K562 (cell line): Measurements from ENCODE around the gene PPP1CA. TPM values are rescaled to one million over a fixed set of nuclear protein-coding genes. Genes with fewer than 3 reads are reported as not detected.

Experiments used
- IRF9 ChIP-seq: fragments of 450-650 bp; IDR thresholded peaks from 2 replicates; pipeline ENCODE4 v1.6.1; 2016; ENCODE audit warnings: missing biosample characterization, missing genetic modification characterization
- MLX ChIP-seq, 2 experiments: fragments of 450-650 bp in 1 of 2; sonication (generic) in 1 of 2; formaldehyde crosslinking; conservative IDR thresholded peaks; 2 replicates each; pipeline versions ENCODE4 v1.4.0 to v1.8.1; 2020 to 2022; ENCODE audit warnings: mild to moderate bottlenecking in 1 of 2, missing genetic modification reagents in 1 of 2
- NFYB ChIP-seq: IDR thresholded peaks from 2 replicates; pipeline ENCODE4 v1.6.1; 2011; ENCODE audit warnings: mild to moderate bottlenecking, moderate library complexity; ENCODE audit not compliant: insufficient read length; ENCODE audit errors: extremely low read depth
- RBBP5 ChIP-seq: fragments of 200-600 bp; sonication (generic); IDR thresholded peaks from 2 replicates; pipeline ENCODE4 v1.6.1; 2012; ENCODE audit warnings: borderline replicate concordance, mild to moderate bottlenecking, low read length, control low read depth, inconsistent platforms; ENCODE audit not compliant: insufficient read depth, poor library complexity, severe bottlenecking
- RFX7 ChIP-seq: fragments of 250-450 bp; sonication (Bioruptor Pico); IDR thresholded peaks from 2 replicates; pipeline ENCODE4 v1.5.1; 2021; ENCODE audit warnings: mild to moderate bottlenecking
- SAP30 ChIP-seq: fragments of 200-600 bp; sonication (generic); IDR thresholded peaks from 2 replicates; pipeline ENCODE4 v1.6.1; 2012; ENCODE audit warnings: borderline replicate concordance, low read depth, mild to moderate bottlenecking, moderate library complexity, low read length, control low read depth, inconsistent platforms; ENCODE audit not compliant: insufficient read depth, poor library complexity, severe bottlenecking
- SFPQ ChIP-seq: fragments of 200-400 bp; formaldehyde crosslinking; IDR thresholded peaks from 2 replicates; pipeline ENCODE4 v1.6.1; 2017; ENCODE audit warnings: mild to moderate bottlenecking, low read depth, low read length, moderate library complexity
- SMARCA5 ChIP-seq: fragments of 450-650 bp; IDR thresholded peaks from 2 replicates; pipeline ENCODE4 v1.6.1; 2016
- SNRNP70 ChIP-seq: fragments of 200-400 bp; formaldehyde crosslinking; optimal IDR thresholded peaks from 2 replicates; pipeline ENCODE3; 2017; ENCODE audit warnings: low read depth, low read length
- SP1 ChIP-seq: sonication (generic); formaldehyde crosslinking; IDR thresholded peaks from 2 replicates; pipeline ENCODE4 v1.8.1; 2022; ENCODE audit warnings: mild to moderate bottlenecking, missing genetic modification reagents
- STAT5A ChIP-seq: IDR thresholded peaks from 2 replicates; pipeline ENCODE4 v1.6.1; 2012; ENCODE audit warnings: low read length, inconsistent platforms, borderline replicate concordance
- TAF9B ChIP-seq: fragments of 450-650 bp; IDR thresholded peaks from 2 replicates; pipeline ENCODE4 v1.6.1; 2018; ENCODE audit warnings: mild to moderate bottlenecking; ENCODE audit not compliant: partially characterized antibody
- ZC3H11A ChIP-seq: IDR thresholded peaks from 2 replicates; pipeline ENCODE4 v1.6.1; 2012; ENCODE audit warnings: low read depth, low read length, improper control_type of control experiment
- ZNF740 ChIP-seq, 3 experiments: fragments of 200-800 bp in 1 of 3; sonication (Bioruptor generic) in 1 of 3; sonication (generic) in 1 of 3; formaldehyde crosslinking in 1 of 3; IDR thresholded peaks; 2 replicates each; pipeline versions ENCODE4 v1.6.1 to v1.8.0; 2016 to 2022; ENCODE audit warnings: mild to moderate bottlenecking in 2 of 3, missing compliant biosample characterization in 2 of 3, missing genetic modification characterization in 2 of 3, missing genetic modification reagents in 1 of 3
- polyA plus RNA-seq, 8 experiments: library from polyadenylated mRNA; depleted of rRNA in 4 of 8; stranded (reverse) in 5 of 8; unstranded in 3 of 8; fragments of >200 nt; fragmentation: Nextera tagmentation in 2 of 8; fragmentation: Illumina TruSeq in 1 of 8; extraction: Ambion mirVana in 2 of 8; extraction: Trizol in 1 of 8; gene quantifications; 2 replicates each; pipeline versions ENCODE4 v1.2.1 to v1.2.3, GENCODE V29; 2011 to 2014; ENCODE audit warnings: inconsistent platforms in 1 of 8, missing spikeins in 1 of 8
- total RNA-seq, 7 experiments: library from RNA; depleted of rRNA in 6 of 7; stranded (reverse); fragments of >200 nt in 6 of 7; fragmentation: Illumina TruSeq in 2 of 7; extraction: Trizol in 2 of 7; gene quantifications; 2 replicates each; pipeline versions ENCODE4 v1.2.1 to v1.2.3, GENCODE V29; 2011 to 2021; ENCODE audit warnings: low replicate concordance in 1 of 7
- TF ChIP-seq, protein P1 (sequence below): fragments of 450-650 bp; formaldehyde crosslinking; IDR thresholded peaks from 2 replicates; pipeline ENCODE4 v1.4.0; 2020; ENCODE audit warnings: mild to moderate bottlenecking, moderate library complexity
- TF ChIP-seq, protein P2 (sequence below): fragments of 450-650 bp; IDR thresholded peaks from 2 replicates; pipeline ENCODE4 v1.6.1; 2016
- TF ChIP-seq, protein P3 (sequence below): sonication (generic); formaldehyde crosslinking; IDR thresholded peaks from 2 replicates; pipeline ENCODE4 v1.8.0; 2022; ENCODE audit warnings: missing genetic modification reagents, mild to moderate bottlenecking, borderline replicate concordance

Gene PPP1CA
- total and polyA plus RNA-seq, 9 of the 15 experiments (the other 6 are each of a cell fraction or from before 2014, with no cell fraction given), result 18.2 to 242 (median 188) TPM

DNA sequence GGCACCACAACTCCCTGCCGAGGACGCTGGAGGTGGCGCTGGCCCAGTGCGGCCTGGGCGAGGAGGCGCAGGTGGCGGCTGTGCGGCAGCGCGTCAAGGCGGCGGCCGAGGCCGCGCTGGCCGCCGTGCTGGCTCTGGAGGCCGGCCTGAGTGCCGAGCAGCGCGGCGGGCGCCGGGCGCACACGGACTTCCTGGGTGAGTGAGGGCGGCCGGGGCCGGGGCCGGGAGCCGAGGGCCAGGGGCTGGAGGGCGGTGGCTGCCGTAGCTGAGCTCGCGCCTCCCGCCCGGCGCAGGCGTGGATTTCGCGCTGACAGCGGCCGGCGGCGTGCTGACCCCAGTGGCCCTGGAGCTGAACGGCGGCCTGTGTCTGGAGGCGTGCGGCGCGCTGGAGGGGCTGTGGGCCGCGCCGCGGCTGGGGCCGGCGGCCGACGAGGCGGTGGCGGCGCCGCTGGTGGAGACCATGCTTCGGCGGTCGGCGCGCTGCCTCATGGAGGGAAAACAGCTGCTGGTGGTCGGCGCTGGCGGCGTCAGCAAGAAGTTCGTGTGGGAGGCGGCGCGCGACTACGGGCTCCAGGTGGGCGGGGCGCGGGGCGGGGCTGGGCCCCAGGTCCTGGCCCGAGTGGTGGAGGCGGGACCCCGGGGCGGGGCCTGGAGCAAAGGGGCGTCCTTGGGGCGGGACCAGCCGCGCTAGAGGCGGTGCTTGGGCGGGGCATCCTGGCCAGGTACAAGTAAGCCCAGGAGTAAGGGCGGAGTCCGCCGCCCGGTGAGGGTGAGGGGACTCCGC is 19.2 kb upstream of the PPP1CA start (continued):
- TF ChIP-seq, protein P1, sequence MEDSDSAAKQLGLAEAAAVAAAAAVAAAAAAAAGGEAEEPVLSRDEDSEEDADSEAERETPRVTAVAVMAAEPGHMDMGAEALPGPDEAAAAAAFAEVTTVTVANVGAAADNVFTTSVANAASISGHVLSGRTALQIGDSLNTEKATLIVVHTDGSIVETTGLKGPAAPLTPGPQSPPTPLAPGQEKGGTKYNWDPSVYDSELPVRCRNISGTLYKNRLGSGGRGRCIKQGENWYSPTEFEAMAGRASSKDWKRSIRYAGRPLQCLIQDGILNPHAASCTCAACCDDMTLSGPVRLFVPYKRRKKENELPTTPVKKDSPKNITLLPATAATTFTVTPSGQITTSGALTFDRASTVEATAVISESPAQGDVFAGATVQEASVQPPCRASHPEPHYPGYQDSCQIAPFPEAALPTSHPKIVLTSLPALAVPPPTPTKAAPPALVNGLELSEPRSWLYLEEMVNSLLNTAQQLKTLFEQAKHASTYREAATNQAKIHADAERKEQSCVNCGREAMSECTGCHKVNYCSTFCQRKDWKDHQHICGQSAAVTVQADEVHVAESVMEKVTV (CRISPR knock-in tag), result no peak
- TF ChIP-seq RFX7 (CRISPR knock-in tag), result no peak
- peak; percentile 77 for TF ChIP-seq RBBP5
- TF ChIP-seq, protein P2, sequence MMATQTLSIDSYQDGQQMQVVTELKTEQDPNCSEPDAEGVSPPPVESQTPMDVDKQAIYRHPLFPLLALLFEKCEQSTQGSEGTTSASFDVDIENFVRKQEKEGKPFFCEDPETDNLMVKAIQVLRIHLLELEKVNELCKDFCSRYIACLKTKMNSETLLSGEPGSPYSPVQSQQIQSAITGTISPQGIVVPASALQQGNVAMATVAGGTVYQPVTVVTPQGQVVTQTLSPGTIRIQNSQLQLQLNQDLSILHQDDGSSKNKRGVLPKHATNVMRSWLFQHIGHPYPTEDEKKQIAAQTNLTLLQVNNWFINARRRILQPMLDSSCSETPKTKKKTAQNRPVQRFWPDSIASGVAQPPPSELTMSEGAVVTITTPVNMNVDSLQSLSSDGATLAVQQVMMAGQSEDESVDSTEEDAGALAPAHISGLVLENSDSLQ, result no peak
- TF ChIP-seq SNRNP70, result no peak
- TF ChIP-seq SAP30, result peak; percentile 87
- no peak for TF ChIP-seq STAT5A
- no peak; the same call in 1 of the 2 replicates for TF ChIP-seq ZNF740 (CRISPR knock-in tag; IDR thresholded peaks at IDR 0.05)
- TF ChIP-seq ZNF740 (tag; IDR thresholded peaks at IDR 0.05), result no peak
- TF ChIP-seq, protein P3, sequence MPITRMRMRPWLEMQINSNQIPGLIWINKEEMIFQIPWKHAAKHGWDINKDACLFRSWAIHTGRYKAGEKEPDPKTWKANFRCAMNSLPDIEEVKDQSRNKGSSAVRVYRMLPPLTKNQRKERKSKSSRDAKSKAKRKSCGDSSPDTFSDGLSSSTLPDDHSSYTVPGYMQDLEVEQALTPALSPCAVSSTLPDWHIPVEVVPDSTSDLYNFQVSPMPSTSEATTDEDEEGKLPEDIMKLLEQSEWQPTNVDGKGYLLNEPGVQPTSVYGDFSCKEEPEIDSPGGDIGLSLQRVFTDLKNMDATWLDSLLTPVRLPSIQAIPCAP, result no peak
- TF ChIP-seq TAF9B, result no peak
- no peak for TF ChIP-seq ZC3H11A
- TF ChIP-seq SFPQ, result no peak
- no peak for TF ChIP-seq MLX (CRISPR knock-in tag; conservative IDR thresholded peaks at IDR 0.05)
- TF ChIP-seq NFYB, result no peak
- TF ChIP-seq SMARCA5, result no peak
- peak; percentile 76 for TF ChIP-seq SP1 (CRISPR knock-in tag)
- no peak for TF ChIP-seq IRF9 (tag)
